Measurements from ENCODE around the gene TOR3A. TPM values are rescaled to one million over a fixed set of nuclear protein-coding genes. Genes with fewer than 3 reads are reported as not detected.

The TOR3A gene
- total and polyA plus RNA-seq, 4 donors, result 14.4 to 44.8 (median 32.0) TPM

DNA sequence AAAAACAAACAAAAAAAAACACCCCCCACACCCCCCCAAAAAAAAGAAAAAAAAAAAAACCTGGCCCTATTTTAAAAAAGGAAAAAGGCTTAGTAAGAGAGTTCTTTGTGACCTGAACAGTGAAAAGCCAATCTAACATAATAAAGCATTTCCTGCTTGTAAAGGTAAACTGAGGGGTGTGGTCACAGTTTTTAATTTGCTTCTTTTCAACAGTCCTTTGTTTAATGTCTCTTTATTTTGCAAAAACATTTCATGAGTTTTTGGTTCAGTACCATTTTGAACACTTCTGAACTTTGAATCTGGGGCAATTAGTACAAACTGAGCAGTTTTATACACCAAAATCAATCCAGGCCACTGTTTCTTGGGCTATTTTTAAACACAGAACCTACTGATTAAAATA, 37.6 kb downstream of the TOR3A start:
- no peaks in the 10 kb centered on the region for H3K27me3 ChIP-seq (ENCODE audit: control insufficient read depth in 3 of 3, insufficient read depth in 3 of 3, low read length in 2 of 3)
- H3K27ac ChIP-seq (ENCODE audit: low read depth in 1 of 2, low read length in 1 of 2), result no peak overlapping the region
- H3K9me3 ChIP-seq (ENCODE audit: control insufficient read depth in 4 of 4, insufficient read depth in 3 of 4, low read length in 3 of 4), result no peaks in the 10 kb centered on the region
- H3K4me3 ChIP-seq, result no peak overlapping the region
- peaks cover 2 to 20% (median 14%) of the 10 kb centered on the region in 4 donors for H3K36me3 ChIP-seq (ENCODE audit: control insufficient read depth in 4 of 4, insufficient read depth in 4 of 4, low read length in 4 of 4)
- DNase-seq, result no peak
- no peak for ATAC-seq (ENCODE audit: insufficient read depth, low FRiP score)
- no peak overlapping the region for H3K9ac ChIP-seq (ENCODE audit: insufficient read depth in 1 of 2, low read length in 2 of 2)
- H3K4me1 ChIP-seq (ENCODE audit: control insufficient read depth in 5 of 5, insufficient read depth in 5 of 5, low read length in 5 of 5), result no peaks in the 10 kb centered on the region
- TF ChIP-seq, protein P1, sequence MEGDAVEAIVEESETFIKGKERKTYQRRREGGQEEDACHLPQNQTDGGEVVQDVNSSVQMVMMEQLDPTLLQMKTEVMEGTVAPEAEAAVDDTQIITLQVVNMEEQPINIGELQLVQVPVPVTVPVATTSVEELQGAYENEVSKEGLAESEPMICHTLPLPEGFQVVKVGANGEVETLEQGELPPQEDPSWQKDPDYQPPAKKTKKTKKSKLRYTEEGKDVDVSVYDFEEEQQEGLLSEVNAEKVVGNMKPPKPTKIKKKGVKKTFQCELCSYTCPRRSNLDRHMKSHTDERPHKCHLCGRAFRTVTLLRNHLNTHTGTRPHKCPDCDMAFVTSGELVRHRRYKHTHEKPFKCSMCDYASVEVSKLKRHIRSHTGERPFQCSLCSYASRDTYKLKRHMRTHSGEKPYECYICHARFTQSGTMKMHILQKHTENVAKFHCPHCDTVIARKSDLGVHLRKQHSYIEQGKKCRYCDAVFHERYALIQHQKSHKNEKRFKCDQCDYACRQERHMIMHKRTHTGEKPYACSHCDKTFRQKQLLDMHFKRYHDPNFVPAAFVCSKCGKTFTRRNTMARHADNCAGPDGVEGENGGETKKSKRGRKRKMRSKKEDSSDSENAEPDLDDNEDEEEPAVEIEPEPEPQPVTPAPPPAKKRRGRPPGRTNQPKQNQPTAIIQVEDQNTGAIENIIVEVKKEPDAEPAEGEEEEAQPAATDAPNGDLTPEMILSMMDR (IDR thresholded peaks at IDR 0.05; ENCODE audit: control extremely low read depth, extremely low read depth), result no peak

DNA sequence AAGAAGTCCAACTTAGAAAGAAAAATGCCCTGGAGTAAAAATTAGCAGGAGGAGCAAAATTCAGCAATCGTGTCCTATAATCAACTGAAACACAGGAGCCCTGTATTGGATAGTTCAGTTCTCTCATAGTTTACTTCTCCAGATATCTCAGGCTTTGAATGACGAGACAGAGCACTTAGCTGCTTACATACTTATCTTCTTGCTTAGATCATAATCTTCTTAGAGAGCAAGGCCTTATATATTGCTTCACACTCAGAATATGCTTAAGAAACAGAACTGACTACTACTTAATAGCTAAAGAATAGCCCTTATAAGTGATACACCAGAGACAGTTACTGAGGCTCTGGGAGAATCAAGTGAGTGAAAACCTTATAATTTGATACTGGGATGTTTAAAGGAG, 38.9 kb downstream of the TOR3A start:
- 92 to 93% methylated on average over 2 of the region's 2 CpGs for WGBS, 2 donors
- Histone ChIP-seq H3K27me3 (ENCODE audit: control insufficient read depth in 3 of 3, insufficient read depth in 3 of 3, low read length in 2 of 3) (no peaks in the 10 kb centered on the region), H3K4me3 (no peak overlapping the region), H3K36me3 (ENCODE audit: control insufficient read depth in 4 of 4, insufficient read depth in 4 of 4, low read length in 4 of 4) (peaks cover 2 to 20% (median 13%) of the 10 kb centered on the region in 4 donors), H3K4me1 (ENCODE audit: control insufficient read depth in 5 of 5, insufficient read depth in 5 of 5, low read length in 5 of 5) (peaks cover 0 to 2% (median 0%) of the 10 kb centered on the region in 5 donors), H3K27ac (ENCODE audit: low read depth in 1 of 2, low read length in 1 of 2) (no peak overlapping the region), H3K9me3 (ENCODE audit: control insufficient read depth in 4 of 4, insufficient read depth in 3 of 4, low read length in 3 of 4) (no peaks in the 10 kb centered on the region), H3K9ac (ENCODE audit: insufficient read depth in 1 of 2, low read length in 2 of 2) (no peak overlapping the region)
- no peak for DNase-seq
- TF ChIP-seq, protein P1 (IDR thresholded peaks at IDR 0.05; ENCODE audit: control extremely low read depth, extremely low read depth), result no peak
- no peak for ATAC-seq (ENCODE audit: insufficient read depth, low FRiP score)

DNA sequence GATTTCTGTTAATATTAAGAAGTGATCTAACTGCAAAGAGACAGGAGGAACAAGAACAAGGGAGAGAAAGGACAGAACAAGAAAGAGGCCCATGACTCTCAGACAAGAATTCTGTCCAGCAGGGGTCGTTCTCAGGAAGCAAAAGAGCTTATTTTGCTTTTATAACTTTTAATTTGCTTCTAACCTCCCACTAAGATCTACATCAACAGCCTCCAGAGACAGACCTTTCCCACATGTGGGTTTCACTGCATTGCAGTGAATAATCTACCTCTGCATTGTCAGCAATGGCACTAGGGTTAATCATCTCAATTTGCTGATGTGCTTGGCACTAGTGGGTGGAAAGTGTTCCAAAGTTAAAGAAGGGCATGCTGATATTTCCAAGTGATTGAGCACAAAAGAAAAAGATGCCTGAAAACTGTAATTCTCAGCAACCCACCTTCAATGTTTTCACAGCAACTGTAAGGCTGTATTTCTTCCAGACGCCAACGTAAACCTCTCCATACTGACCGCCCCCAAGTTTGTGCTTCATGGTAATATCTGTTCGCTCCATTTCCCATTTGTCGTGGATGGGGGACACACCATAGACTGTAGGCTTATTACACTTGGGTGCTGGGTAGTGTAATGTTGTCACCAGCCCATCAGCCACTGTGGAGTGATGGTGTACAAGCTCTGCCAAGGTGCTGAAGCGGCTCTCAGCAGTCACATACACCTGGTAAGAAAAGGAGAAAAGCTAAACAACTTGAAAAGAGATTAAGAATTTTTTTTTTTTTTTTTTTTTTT, 39.5 kb downstream of the TOR3A start:
- H3K4me1 ChIP-seq (ENCODE audit: control insufficient read depth in 5 of 5, insufficient read depth in 5 of 5, low read length in 5 of 5), result peaks cover 0 to 2% (median 0%) of the 10 kb centered on the region in 5 donors
- H3K9ac ChIP-seq (ENCODE audit: insufficient read depth in 1 of 2, low read length in 2 of 2), result no peak overlapping the region
- no peaks in the 10 kb centered on the region for H3K9me3 ChIP-seq (ENCODE audit: control insufficient read depth in 4 of 4, insufficient read depth in 3 of 4, low read length in 3 of 4)
- TF ChIP-seq, protein P1 (IDR thresholded peaks at IDR 0.05; ENCODE audit: control extremely low read depth, extremely low read depth), result peak; percentile 17
- H3K4me3 ChIP-seq, result no peak overlapping the region
- ATAC-seq (ENCODE audit: insufficient read depth, low FRiP score), result no peak
- DNase-seq, result peak; percentile 40 to 70 (median 67)
- H3K27me3 ChIP-seq (ENCODE audit: control insufficient read depth in 3 of 3, insufficient read depth in 3 of 3, low read length in 2 of 3), result no peaks in the 10 kb centered on the region
- no peak overlapping the region for H3K27ac ChIP-seq (ENCODE audit: low read depth in 1 of 2, low read length in 1 of 2)
- peaks cover 2 to 20% (median 13%) of the 10 kb centered on the region in 4 donors for H3K36me3 ChIP-seq (ENCODE audit: control insufficient read depth in 4 of 4, insufficient read depth in 4 of 4, low read length in 4 of 4)
- WGBS, 2 donors, result 86% methylated on average over 7 of the region's 7 CpGs

Measured in lung (tissue), 12 donors.